ENCODE data around the gene HS3ST2. TPM values are rescaled to one million over a fixed set of nuclear protein-coding genes. Genes with fewer than 3 reads are reported as not detected.
"Not testable (repeated sequence)": the region's sequence is repeated elsewhere in the genome, so short reads cannot be mapped to it uniquely, and the experiment has no call there.

HS3ST2 gene
- total RNA-seq, 2 donors from 2014 or later = not detected

- no peaks in the 10 kb centered on the region for H3K4me1 Mint-ChIP-seq (ENCODE audit: low read depth in 2 of 2)
- peaks cover 16 to 26% of the 10 kb centered on the region in 2 donors for H3K27me3 Mint-ChIP-seq
- H3K36me3 Mint-ChIP-seq = no peaks in the 10 kb centered on the region
- ATAC-seq (no peak), DNase-seq (ENCODE audit: low spot score) (no peak)
- no peak overlapping the region for H3K27ac Mint-ChIP-seq
- H3K4me3 Mint-ChIP-seq = no peak overlapping the region
- no peaks in the 10 kb centered on the region for H3K9me3 Mint-ChIP-seq
These were observed 54.7 kb downstream of the HS3ST2 start for GRCh38 chr16:22868593-22869224.

GRCh38 chr16:22871861-22872260 is 57.9 kb downstream of the HS3ST2 start:
- no peaks in the 10 kb centered on the region for H3K4me1 Mint-ChIP-seq (ENCODE audit: low read depth in 2 of 2)
- no peak for ATAC-seq
- peaks cover 6 to 11% of the 10 kb centered on the region in 2 donors for H3K27me3 Mint-ChIP-seq
- DNase-seq (ENCODE audit: low spot score) = no peak
- no peak overlapping the region for H3K4me3 Mint-ChIP-seq
- no peak overlapping the region for H3K27ac Mint-ChIP-seq
- no peaks in the 10 kb centered on the region for H3K36me3 Mint-ChIP-seq
- no peaks in the 10 kb centered on the region for H3K9me3 Mint-ChIP-seq

- Mint-ChIP-seq H3K36me3 (no peaks in the 10 kb centered on the region), H3K27ac (no peak overlapping the region), H3K4me1 (ENCODE audit: low read depth in 2 of 2) (peaks cover 0 to 3% of the 10 kb centered on the region in 2 donors), H3K4me3 (no peak overlapping the region), H3K9me3 (no peaks in the 10 kb centered on the region), H3K27me3 (peaks cover 19 to 29% of the 10 kb centered on the region in 2 donors)
- DNase-seq (ENCODE audit: low spot score) = no peak
- ATAC-seq = no peak
These were observed 60.4 kb downstream of the HS3ST2 start for GRCh38 chr16:22874394-22874793.

GRCh38 chr16:22878955-22879354 is 65.0 kb downstream of the HS3ST2 start:
- Mint-ChIP-seq H3K27me3 (peaks cover 12 to 21% of the 10 kb centered on the region in 2 donors), H3K36me3 (no peaks in the 10 kb centered on the region), H3K9me3 (no peaks in the 10 kb centered on the region), H3K4me3 (no peak overlapping the region), H3K27ac (no peak overlapping the region), H3K4me1 (ENCODE audit: low read depth in 2 of 2) (peaks cover 0 to 3% of the 10 kb centered on the region in 2 donors)
- ATAC-seq (no peak), DNase-seq (ENCODE audit: low spot score) (no peak)

GRCh38 chr16:22879466-22879865 is 65.5 kb downstream of the HS3ST2 start:
- no peak overlapping the region for H3K4me3 Mint-ChIP-seq
- DNase-seq (ENCODE audit: low spot score) = no peak
- H3K27ac Mint-ChIP-seq = no peak overlapping the region
- ATAC-seq = no peak
- peaks cover 12 to 26% of the 10 kb centered on the region in 2 donors for H3K27me3 Mint-ChIP-seq
- H3K9me3 Mint-ChIP-seq = no peaks in the 10 kb centered on the region
- peaks cover 0 to 3% of the 10 kb centered on the region in 2 donors for H3K4me1 Mint-ChIP-seq (ENCODE audit: low read depth in 2 of 2)
- H3K36me3 Mint-ChIP-seq = no peaks in the 10 kb centered on the region

- DNase-seq (ENCODE audit: low spot score) = no peak
- H3K4me1 Mint-ChIP-seq (ENCODE audit: low read depth in 2 of 2) = peaks cover 0 to 3% of the 10 kb centered on the region in 2 donors
- H3K27ac Mint-ChIP-seq = no peak overlapping the region
- no peak for ATAC-seq
- peaks cover 13 to 18% of the 10 kb centered on the region in 2 donors for H3K27me3 Mint-ChIP-seq
- no peak overlapping the region for H3K4me3 Mint-ChIP-seq
- H3K36me3 Mint-ChIP-seq = no peaks in the 10 kb centered on the region
- no peaks in the 10 kb centered on the region for H3K9me3 Mint-ChIP-seq
These were observed 69.0 kb downstream of the HS3ST2 start for GRCh38 chr16:22882981-22883380.

- H3K27ac Mint-ChIP-seq = no peak overlapping the region
- H3K4me3 Mint-ChIP-seq = no peak overlapping the region
- H3K36me3 Mint-ChIP-seq = no peaks in the 10 kb centered on the region
- no peak for ATAC-seq
- H3K27me3 Mint-ChIP-seq = peaks cover 10 to 13% of the 10 kb centered on the region in 2 donors
- no peak for DNase-seq (ENCODE audit: low spot score)
- no peaks in the 10 kb centered on the region for H3K9me3 Mint-ChIP-seq
- H3K4me1 Mint-ChIP-seq (ENCODE audit: low read depth in 2 of 2) = no peaks in the 10 kb centered on the region
These were observed 72.0 kb downstream of the HS3ST2 start for GRCh38 chr16:22885951-22886350.

- ATAC-seq (no peak), DNase-seq (ENCODE audit: low spot score) (no peak)
- Mint-ChIP-seq H3K27ac (no peak overlapping the region), H3K4me3 (no peak overlapping the region), H3K4me1 (ENCODE audit: low read depth in 2 of 2) (no peaks in the 10 kb centered on the region), H3K27me3 (peaks cover 10 to 13% of the 10 kb centered on the region in 2 donors), H3K36me3 (no peaks in the 10 kb centered on the region), H3K9me3 (no peaks in the 10 kb centered on the region)
These were observed 73.0 kb downstream of the HS3ST2 start for GRCh38 chr16:22886927-22887326.

- no peaks in the 10 kb centered on the region for H3K36me3 Mint-ChIP-seq
- DNase-seq (ENCODE audit: low spot score) = no peak
- peaks cover 10 to 13% of the 10 kb centered on the region in 2 donors for H3K27me3 Mint-ChIP-seq
- no peak overlapping the region for H3K4me3 Mint-ChIP-seq
- ATAC-seq = peak in 1 of 2 donors; percentile 50
- no peaks in the 10 kb centered on the region for H3K4me1 Mint-ChIP-seq (ENCODE audit: low read depth in 2 of 2)
- H3K9me3 Mint-ChIP-seq = no peaks in the 10 kb centered on the region
- no peak overlapping the region for H3K27ac Mint-ChIP-seq
These were observed 73.5 kb downstream of the HS3ST2 start for GRCh38 chr16:22887445-22887844.

- Mint-ChIP-seq H3K27ac (no peak overlapping the region), H3K4me3 (no peak overlapping the region), H3K4me1 (ENCODE audit: low read depth in 2 of 2) (no peaks in the 10 kb centered on the region), H3K27me3 (peaks cover 10 to 12% of the 10 kb centered on the region in 2 donors), H3K36me3 (no peaks in the 10 kb centered on the region), H3K9me3 (no peaks in the 10 kb centered on the region)
- ATAC-seq (no peak), DNase-seq (ENCODE audit: low spot score) (no peak)
These were observed 74.8 kb downstream of the HS3ST2 start for GRCh38 chr16:22888791-22889190.

- H3K27ac Mint-ChIP-seq = no peak overlapping the region
- ATAC-seq = no peak
- no peaks in the 10 kb centered on the region for H3K36me3 Mint-ChIP-seq
- H3K4me1 Mint-ChIP-seq (ENCODE audit: low read depth in 2 of 2) = no peaks in the 10 kb centered on the region
- peaks cover 13 to 15% of the 10 kb centered on the region in 2 donors for H3K27me3 Mint-ChIP-seq
- no peak overlapping the region for H3K4me3 Mint-ChIP-seq
- no peaks in the 10 kb centered on the region for H3K9me3 Mint-ChIP-seq
- no peak for DNase-seq (ENCODE audit: low spot score)
These were observed 77.0 kb downstream of the HS3ST2 start for GRCh38 chr16:22890976-22891375.

- H3K4me1 Mint-ChIP-seq (ENCODE audit: low read depth in 2 of 2) = no peaks in the 10 kb centered on the region
- no peaks in the 10 kb centered on the region for H3K36me3 Mint-ChIP-seq
- H3K4me3 Mint-ChIP-seq = no peak overlapping the region
- no peaks in the 10 kb centered on the region for H3K9me3 Mint-ChIP-seq
- H3K27ac Mint-ChIP-seq = no peak overlapping the region
- H3K27me3 Mint-ChIP-seq = peaks cover 13 to 23% of the 10 kb centered on the region in 2 donors
- ATAC-seq = no peak
- no peak for DNase-seq (ENCODE audit: low spot score)
These were observed 83.2 kb downstream of the HS3ST2 start for GRCh38 chr16:22897184-22897583.

- H3K27me3 Mint-ChIP-seq = peaks cover 16 to 29% of the 10 kb centered on the region in 2 donors
- H3K4me3 Mint-ChIP-seq = no peak overlapping the region
- H3K36me3 Mint-ChIP-seq = no peaks in the 10 kb centered on the region
- H3K9me3 Mint-ChIP-seq = no peaks in the 10 kb centered on the region
- H3K4me1 Mint-ChIP-seq (ENCODE audit: low read depth in 2 of 2) = no peaks in the 10 kb centered on the region
- no peak overlapping the region for H3K27ac Mint-ChIP-seq
- no peak for ATAC-seq
- no peak for DNase-seq (ENCODE audit: low spot score)
These were observed 84.2 kb downstream of the HS3ST2 start for GRCh38 chr16:22898131-22898530.

GRCh38 chr16:22898874-22899348 is 84.9 kb downstream of the HS3ST2 start:
- Mint-ChIP-seq H3K27me3 (peaks cover 16 to 30% of the 10 kb centered on the region in 2 donors), H3K9me3 (no peaks in the 10 kb centered on the region), H3K27ac (no peak overlapping the region), H3K36me3 (no peaks in the 10 kb centered on the region), H3K4me1 (ENCODE audit: low read depth in 2 of 2) (no peaks in the 10 kb centered on the region), H3K4me3 (no peak overlapping the region)
- DNase-seq (ENCODE audit: low spot score) (peak; percentile 78), ATAC-seq (peak in 1 of 2 donors; percentile 61)

- peaks cover 20 to 37% of the 10 kb centered on the region in 2 donors for H3K27me3 Mint-ChIP-seq
- ATAC-seq; H3K4me1 Mint-ChIP-seq (ENCODE audit: low read depth in 2 of 2); H3K36me3 Mint-ChIP-seq; H3K9me3 Mint-ChIP-seq; H3K4me3 Mint-ChIP-seq; H3K27ac Mint-ChIP-seq; DNase-seq (ENCODE audit: low spot score): not testable (repeated sequence)
These were observed 85.6 kb downstream of the HS3ST2 start for GRCh38 chr16:22899567-22899966.

Measured in natural killer cell treated with Interleukin-12 subunit alpha and Interleukin-12 subunit beta and Interleukin-15 and Interleukin-18, amount 100 ng/mL, for 72 hours (primary cell).